ENCODE results near the gene CCDC61.

CCDC61 gene

DNA sequence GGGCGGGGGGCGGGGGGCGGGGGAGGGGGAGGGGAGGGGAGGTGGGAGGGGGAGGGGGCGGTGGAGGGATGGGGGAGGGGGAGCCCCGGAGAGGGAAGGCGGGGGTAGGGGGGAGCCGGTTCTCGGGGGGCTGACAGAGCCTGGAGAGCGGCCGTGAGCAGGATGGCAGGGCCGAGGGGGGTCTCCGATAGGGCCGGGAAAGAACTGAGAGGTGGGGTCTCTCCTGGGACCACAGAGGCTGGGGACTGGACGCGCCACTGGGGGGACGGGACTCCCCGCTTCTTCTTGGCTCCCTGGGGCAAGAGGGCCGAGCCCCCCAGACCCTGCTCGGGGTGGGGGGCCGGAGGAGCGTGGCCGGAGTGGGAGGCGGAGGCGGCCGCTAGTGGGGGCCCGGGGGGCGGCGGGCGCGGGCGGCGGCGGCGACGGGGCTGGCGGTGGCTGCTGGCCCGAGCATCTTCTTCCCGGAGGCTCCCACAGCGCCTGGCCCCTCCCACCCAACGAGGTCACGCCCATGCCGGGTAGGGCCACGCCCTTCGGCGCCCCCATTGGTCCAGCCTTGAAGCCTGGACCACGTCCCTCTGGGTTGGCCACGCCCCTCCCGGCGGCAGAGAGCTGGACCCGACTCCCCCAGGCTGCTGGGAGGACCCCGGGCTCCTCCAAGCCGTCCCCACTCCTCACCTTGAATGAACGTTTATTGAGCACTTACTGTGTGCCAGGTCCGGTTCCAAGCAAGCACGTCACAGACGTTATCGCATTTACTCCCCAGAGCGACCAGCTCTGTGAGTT lies 21.5 kb upstream of the CCDC61 start, which contains the start of gene NOVA2:
Gene NOVA2, minus strand, starts transcription at position 313 of the 786 bp plus-strand sequence. CDS start 514 bp downstream, outside the sequence.
- peak in 13 of 14 donors; percentile 6 to 90 (median 67) for DNase-seq

DNA sequence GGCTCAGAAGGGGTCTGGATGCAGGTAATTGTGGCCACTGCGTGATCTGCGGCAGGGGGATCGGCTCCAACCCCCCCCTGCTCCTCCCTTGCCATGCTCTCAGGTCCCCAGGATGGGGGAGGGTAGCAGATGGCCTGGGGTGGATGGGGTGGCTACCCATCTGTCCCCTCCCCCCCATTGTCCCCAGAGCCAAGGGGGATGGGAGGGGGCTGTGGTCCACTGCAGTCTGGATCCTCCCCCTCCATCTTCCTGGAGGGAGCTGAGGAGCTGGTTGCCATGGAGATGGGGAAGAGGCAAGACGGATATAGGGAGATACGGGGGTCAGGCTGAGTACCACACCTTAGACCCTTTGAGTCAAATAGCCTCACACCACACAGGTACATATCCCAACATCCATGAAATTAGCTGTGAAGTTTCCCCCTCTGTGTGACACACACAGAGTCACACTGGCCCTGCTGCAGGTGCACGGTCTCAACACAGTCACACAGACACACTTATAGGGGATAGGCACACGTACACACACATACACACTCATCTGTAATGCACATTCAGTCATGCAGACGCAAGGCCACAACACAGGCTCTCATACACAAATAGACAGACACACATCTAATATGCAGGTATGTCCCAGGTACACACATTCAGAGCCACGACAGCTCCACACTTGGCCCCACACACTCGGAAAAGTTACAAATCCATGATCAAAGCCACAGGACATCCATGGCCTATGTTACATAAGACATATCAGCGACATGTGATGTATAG lies 19.8 kb upstream of the CCDC61 start:
- DNase-seq: no peak

DNA sequence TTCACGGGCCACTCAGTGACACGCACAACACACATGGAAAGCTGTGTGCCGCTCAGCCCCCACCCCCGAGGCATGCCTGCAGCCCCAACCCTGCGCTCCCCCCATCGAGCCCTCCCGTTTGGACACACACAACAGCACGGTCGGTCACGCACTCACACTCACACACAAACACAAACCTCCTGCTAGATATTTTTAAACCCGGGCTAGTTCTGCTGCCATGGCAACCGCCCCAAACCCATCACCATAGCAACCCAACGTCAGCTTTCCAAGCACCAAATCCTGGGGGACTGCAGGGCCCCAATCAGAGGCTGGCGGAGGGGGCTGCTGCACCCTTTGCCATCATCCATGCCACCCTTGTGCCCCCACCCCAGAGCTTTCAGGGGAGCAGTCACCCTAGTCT lies 19.1 kb upstream of the CCDC61 start:
- peak in 1 of 14 donors; percentile 36 for DNase-seq

DNA sequence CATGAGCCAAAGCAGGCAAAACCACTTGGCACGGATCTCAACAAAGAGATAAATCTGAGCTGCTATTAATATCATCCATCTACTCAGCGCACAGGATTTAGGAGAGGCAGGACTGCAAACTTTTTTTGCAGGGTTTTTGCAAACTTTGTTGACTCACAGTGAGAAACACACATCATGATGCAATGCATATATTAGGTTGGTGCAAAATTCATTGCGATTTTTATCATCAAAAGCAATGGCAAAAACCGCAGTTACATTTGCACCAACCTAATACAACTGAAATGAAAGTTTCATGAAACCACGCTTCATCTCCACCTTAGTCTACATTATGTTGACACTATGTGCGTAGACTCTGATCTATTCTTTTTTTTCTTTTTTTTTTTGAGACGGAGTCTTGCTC lies 17.1 kb upstream of the CCDC61 start:
- DNase-seq: no peak

DNA sequence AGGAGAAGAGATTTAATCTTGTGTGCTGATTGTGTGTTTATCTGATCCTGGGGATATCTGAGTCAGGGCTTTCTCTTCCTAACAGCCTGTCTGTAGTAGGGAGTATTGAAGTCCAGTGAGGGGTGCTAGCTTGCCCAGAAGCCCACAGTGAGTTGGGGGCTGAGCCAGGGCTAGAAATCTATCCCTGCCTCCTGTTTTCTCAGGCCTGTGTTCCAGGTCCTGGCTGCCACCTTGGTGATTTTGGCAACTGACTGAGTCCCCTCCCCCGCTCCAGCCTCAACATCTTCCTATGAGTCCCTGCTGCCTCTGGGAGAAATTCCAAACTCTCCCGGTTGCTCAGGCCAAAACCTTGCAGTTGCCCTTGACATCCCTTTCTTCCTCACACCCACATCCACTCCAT lies 13.9 kb upstream of the CCDC61 start:
- DNase-seq: peak in 5 of 14 donors; percentile 6 to 28 (median 15)

DNA sequence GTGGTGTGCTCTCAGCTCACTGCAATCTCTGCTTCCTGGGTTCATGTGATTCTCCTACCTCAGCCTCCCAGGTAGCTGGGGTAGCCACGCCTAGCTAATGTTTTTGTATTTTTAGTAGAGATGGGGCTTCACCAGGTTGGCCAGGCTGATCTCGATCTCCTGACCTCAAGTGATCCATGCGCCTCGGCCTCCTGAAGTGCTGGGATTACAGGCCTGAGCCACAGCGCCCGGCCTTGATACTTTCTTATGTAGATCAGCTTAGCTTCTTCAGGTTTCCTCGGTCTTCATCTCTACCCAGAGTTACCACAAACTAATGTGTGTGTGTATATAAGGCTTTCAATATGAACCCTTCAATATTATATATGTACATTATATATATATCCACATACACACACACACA lies 9.9 kb upstream of the CCDC61 start:
- DNase-seq: no peak

DNA sequence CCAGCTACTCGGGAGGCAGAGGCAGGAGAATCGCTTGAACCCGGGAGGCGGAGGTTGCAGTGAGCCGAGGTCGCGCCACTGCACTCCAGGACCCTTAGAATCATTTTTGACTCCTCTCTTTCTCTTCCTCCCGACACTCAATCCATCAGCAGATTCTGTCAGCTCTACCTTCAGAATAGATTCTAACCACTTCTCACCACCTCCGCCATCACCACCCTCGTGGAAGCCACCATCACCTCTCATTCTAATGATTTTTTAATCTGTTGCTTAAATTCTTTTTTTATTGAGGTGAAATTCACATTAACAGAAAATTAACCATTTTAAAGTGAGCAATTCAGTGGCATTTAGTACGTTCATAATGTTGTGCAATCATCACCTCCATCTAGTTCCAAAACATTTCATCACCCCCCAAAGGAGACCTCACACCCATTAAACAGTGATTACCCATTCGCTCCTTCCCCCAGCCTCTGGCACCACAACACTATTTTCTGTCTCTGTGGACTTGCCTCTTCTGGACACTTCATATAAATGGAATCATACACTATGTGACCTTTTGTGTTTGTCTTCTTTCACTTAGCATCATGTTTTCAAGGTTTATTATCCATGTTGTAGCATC lies 5.0 kb upstream of the CCDC61 start:
- DNase-seq: no peak

DNA sequence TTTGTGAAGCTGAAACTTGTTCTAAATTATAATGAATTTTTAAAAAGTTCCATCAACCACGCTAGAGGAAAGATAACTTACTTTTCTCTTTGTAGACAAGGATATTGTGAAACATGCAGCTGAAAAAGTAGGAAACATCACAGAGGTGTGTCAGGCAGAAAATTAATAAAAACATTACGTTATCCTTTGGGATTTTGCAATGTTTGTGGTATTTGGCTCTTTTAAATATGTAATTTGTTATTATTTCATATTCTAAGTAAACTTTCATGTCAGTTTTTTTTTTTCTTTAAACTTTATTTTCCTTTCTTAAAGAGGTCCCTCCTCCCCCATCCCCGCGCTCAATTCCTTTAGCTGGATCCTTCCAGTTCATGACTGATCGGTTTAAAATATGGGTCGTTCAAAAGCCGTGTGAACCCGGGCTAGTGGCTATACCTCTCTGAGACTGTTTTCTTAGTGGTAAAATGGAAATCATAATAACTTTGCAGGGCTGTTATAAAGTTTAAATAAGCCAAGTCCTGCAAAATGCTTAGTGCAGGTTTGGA lies 740 bp upstream of the CCDC61 start:
- DNase-seq: no peak

DNA sequence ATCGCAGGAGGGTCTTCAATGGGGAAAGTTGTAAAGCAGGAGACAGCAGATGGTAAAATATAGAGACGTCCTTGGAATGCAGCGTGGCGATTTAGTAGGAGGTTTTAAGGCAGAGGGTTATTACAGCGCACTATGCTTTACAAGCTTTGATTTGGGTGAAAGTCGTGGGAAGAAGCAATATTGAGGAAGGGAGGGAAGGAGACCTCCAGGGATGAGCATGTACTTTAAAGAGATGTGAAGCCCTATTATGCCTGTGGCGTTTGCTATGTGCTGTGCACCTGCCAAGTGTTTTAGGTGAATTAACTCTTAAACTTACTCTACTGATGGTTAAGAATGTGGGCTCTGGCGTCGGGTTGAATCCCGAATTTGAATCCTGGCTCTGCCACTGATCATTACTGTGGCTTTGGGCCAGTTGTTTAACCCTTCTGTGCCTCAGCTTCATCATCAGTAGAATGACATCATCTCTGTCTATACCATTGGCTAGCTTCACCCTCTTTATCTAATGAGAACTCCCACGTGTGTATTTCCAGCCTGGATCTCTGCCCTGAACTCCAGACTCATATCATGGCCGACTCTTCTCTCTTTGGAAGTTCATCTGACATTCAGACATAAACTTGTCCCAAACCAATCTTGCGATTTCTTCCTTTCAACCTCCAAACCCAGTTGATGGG lies 583 bp downstream of the CCDC61 start:
- DNase-seq: no peak

DNA sequence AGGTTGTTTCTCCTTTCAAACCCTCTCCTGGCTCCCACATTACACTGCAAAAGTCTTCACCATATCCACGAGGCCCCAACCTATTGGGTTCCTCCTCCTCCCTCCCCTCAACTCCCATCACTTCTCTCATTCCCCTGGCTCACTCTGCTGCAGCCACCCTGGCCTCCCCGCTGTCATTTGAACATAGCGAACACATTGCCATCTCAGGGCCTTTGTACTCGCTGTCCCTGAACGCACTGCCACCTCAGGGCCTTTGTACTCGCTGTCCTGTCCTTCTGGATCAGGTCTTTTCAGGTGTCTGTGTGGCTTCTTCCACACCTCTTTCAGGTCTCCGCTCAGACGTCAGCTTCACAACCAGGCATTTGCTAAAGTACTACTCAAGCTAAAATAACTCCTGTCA lies 1.7 kb downstream of the CCDC61 start:
- no peak for DNase-seq

DNA sequence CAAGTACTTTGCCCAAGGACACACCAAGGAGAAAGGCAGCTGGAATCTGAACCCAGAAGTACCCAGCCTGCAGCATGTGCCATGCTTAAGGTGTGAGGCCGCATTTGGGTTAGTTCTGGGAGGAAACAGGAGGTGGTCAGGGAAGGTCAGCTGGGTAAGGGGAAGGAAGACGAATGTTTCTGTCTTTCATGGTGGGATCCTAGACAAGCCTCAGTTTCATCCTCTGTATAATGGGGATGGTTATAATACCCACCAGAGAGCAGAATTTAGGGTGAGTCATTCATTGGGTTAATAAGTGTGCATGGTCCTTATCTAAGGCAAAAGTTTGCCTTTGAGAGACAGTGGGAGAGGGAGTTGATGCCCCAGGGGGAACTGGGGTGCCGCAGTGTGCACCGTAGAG lies 3.6 kb downstream of the CCDC61 start:
- no peak for DNase-seq

DNA sequence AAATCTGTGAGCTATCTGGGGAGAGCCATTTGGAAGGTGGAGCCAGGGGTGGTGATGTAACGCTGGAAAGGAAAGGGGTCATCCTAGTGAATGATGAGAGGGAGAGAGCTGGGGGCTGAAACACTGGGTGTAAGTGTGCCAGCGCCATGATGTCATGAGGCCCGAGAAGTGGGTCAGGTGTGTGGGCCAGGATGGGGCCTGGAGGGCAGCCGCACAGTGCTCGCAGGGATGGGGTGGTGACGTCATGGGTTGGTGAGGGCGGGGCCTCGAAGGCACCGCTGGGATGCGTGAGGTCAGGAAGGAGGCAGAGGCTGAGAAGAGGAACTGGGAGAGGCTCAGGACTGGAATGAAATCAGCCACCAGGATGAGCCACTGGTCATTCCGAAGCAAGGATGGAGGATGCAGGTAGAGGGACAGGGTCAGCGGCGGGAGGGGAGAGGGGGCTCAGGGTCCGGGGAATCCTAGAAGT lies 4.4 kb downstream of the CCDC61 start:
- DNase-seq: peak in 4 of 14 donors; percentile 13 to 80 (median 14)

DNA sequence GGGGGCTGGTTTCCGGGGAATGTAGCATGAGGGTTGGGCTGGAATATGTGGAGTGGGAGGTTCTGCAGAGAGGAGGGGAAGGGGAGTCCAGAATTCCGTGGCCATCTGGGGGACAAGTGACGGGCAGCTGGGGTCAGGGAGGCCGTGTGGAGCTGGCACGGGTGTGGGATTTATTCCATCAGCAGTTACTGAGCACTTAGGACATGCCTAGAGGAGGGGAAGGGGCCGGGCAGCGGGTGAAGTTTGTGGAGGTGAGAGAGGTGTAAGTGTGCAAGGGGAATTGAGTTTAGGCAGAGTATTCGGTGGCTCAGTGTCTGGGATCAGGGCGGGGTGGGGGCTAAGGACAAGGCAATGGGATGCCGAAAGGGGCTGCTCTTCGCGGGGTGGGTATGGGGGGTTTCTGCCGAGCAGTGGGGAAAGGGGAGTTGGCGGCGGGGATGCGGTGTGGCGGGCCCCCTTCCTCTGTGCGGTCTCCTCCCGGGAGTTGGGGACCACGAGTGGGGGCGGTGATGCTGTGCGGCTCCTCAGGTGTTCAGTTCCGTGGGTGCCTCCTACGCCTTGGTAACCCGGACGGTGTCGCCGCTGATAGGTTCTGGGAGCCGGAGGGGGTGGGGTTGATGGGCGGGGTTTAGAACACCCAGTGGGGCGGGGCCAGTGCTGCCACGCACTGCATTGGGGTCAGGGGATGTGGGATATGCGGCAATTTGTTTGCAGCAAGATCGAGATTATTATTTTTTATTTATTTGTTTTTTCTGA lies 5.4 kb downstream of the CCDC61 start:
- DNase-seq: peak in 10 of 14 donors; percentile 11 to 78 (median 29)

DNA sequence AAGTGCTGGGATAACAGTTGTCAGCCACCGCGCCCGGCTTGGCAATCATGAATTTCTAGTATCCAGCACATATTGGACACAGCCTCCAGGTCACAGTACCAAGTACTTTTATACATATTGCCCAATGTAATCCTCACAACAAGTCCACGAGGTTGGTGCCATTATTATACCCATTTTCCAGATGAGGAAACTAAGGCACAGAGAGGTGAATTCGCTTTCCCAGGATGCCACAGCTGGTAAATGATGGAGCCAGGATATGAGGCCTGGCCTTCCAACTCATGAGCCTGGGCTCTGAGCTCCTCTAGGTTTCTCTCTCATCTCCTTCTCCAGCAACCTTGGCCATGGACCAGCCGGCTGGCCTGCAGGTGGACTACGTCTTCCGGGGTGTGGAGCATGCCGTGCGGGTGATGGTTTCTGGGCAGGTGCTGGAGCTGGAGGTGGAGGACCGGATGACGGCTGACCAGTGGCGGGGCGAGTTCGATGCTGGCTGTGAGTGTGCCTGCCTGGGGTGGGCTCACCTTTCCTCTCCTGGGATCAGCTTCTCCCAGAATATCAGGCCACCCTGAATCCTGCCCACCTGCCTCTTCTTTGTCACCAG lies 7.5 kb downstream of the CCDC61 start:
- no peak for DNase-seq

DNA sequence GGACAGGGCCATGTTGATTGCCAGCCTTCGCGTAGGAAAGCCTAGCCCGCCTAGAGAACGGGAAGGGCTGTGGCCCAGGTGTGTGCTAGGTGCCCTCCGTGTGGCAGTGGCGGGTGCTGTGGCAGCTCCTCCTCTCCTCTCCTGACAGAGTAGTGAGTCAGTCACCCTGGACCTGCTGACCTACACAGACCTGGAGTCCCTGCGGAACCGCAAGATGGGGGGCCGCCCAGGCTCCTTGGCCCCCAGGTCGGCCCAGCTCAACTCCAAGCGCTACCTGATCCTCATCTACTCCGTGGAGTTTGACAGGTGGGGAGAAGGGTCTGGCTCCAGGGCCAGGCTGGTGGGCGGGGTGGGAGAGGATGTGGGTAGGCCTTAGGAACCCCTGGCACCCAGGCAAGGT lies 11.1 kb downstream of the CCDC61 start:
- DNase-seq: no peak

DNA sequence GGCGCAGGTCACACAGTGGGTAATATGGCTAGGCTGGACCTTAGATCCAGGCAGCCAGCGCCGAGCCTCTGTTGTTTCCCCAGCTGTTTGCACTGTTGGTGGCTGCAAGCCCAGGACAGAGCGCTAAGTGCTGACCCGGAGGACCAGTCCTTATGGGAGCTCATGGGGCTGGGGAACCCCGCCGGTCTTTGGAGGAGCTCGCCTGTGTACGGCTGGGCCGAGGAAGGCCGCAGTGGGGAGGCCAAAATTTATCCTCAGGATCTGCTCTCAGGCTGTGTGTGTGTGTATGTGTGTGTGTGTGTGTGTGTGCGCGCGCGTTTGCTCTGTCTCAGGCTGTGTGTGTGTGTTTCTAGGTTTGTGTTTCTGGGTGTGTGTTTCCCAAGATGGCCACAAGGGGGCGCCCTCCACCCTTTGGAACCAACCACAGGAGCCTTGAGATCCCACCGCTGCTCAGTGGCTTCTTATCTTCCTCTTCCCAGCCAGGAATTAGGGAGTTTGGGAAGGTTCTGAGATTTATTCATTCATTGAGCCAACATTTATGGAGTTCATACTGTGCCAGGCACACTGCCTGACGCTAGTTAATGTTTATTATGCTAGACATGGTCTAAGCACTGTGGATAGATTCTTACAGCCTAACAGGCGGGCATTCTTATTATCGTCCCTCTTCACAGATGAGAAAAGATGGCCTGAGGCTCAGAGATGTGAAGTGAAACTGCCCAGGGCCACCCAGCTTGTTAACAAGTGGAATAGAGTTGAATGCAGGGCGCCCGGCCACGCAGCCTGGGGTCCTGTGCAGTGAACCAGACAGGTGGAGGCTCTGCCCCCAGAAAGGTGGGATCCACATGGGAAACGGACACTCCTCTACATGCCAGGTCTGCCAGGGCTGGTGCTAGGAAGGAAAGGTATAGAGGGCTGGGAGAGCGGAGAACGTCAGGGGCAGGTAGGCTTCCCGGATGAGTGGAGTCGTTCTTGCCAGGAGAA lies 14.6 kb downstream of the CCDC61 start:
- DNase-seq: peak in 12 of 14 donors; percentile 22 to 79 (median 52)

DNA sequence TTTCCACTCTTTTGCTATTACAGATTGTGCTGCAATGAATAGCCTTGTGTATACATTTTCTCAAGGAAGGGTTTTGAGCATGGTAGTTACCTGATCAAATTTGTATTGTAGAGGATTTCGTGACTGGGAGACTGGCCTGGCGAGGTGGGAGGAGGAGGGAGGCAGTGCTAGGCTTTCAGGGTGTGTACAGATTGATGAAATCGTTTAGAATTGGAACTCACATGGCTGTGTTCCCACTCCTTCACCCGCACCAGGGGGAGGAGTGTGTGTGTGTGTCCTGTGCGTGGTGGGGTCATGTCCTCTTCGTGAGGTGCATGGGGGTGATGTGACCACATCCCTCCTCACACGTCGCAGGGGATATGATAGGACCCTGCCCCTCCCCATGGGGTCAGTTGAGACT lies 19.3 kb downstream of the CCDC61 start:
- no peak for DNase-seq

DNA sequence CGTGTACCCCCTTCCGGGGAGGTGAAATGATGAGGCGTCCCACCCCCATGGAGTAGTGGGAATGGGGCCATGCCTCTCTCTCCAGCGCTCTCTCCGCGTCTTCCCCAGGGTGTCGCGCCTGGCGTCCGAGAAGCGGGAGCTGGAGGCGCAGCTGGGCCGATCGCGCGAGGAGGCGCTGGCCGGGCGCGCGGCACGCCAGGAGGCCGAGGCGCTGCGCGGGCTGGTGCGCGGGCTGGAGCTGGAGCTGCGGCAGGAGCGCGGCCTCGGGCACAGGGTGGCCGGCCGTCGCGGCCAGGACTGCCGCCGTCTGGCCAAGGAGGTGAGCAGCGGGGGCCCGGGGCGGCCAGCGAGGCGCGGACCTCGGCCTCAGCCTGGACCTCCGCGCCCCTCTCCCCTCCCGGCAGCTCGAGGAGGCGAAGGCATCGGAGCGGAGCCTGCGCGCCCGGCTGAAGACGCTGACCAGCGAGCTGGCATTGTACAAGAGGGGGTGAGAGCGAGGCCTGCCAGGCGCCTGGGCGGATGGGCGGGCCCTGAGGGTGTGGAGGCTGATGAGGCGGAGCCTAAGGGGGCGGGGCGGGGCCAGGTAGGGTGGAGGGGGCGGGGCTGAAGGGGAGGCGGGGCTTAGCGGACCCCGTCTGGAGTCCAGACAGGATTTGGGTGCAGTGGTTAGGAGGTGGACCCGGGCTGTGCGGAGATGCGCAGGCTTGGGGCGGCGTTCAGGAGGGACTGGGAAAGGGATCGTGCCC lies 19.8 kb downstream of the CCDC61 start:
- peak in 1 of 14 donors; percentile 5 for DNase-seq
